Right lobe of liver (tissue), 4 donors: Measurements from ENCODE around the gene INPP5D.

Experiments
- CTCF ChIP-seq, 4 donors: fragments of 200-600 bp in 3 of 4; fragments of 450-650 bp in 1 of 4; IDR thresholded peaks; one replicate each; pipeline versions ENCODE4 v1.5.1 to v1.8.0; 2016 to 2022; ENCODE audit warnings: antibody characterized with exemption in 4 of 4, mild to moderate bottlenecking in 2 of 4
- POLR2A ChIP-seq: fragments of 450-650 bp; IDR thresholded peaks from one replicate; pipeline ENCODE4 v1.6.1; 2017; ENCODE audit warnings: antibody characterized with exemption, mild to moderate bottlenecking
- donor health status: DM: no; HTN: no; CAD: no.
- donor health status: DM: no; HTN: no; CAD: no.
- donor health status: DM: no; HTN: yes; CAD: no.

- no peak for TF ChIP-seq CTCF (IDR thresholded peaks at IDR 0.05)
- no peak for TF ChIP-seq POLR2A
These were observed 32.5 kb downstream of the INPP5D start for GRCh38 chr2:233092432-233093165.
